HG02970 (cell line): ENCODE results near the gene CACNB1.

Experiments used
- ATAC-seq: cut with Tn5 transposase; IDR thresholded peaks from one replicate; pipeline ENCODE4 v1.9.1; 2021; ENCODE audit warnings: mild to moderate bottlenecking, moderate library complexity, moderate number of reproducible peaks; ENCODE audit not compliant: unreplicated experiment, low FRiP score

CACNB1 gene

GRCh38 chr17:39153599-39154051 lies 43.8 kb downstream of the CACNB1 start:
- peak; percentile 55 for ATAC-seq

GRCh38 chr17:39151943-39152818 lies 45.3 kb downstream of the CACNB1 start:
- ATAC-seq, result no peak

- ATAC-seq, result no peak
Observed at GRCh38 chr17:39151150-39151942, 46.1 kb downstream of the CACNB1 start, which contains the start of gene PLXDC1. PLXDC1 (minus strand) TSS chr17:39151637; CDS start chr17:39151437, 200 bp downstream.

GRCh38 chr17:39150795-39151149 lies 46.7 kb downstream of the CACNB1 start:
- ATAC-seq, result no peak

GRCh38 chr17:39150104-39150634 lies 47.3 kb downstream of the CACNB1 start:
- ATAC-seq, result no peak

GRCh38 chr17:39147221-39148185 lies 50.0 kb downstream of the CACNB1 start:
- no peak for ATAC-seq

GRCh38 chr17:39146273-39146672 lies 51.2 kb downstream of the CACNB1 start:
- ATAC-seq, result no peak

- ATAC-seq, result no peak
Observed at GRCh38 chr17:39145143-39145542, 52.3 kb downstream of the CACNB1 start.

- ATAC-seq, result no peak
Observed at GRCh38 chr17:39144416-39144840, 53.0 kb downstream of the CACNB1 start.

- ATAC-seq, result no peak
Observed at GRCh38 chr17:39143552-39144093, 53.8 kb downstream of the CACNB1 start.

GRCh38 chr17:39141915-39142664 lies 55.4 kb downstream of the CACNB1 start:
- ATAC-seq, result no peak

GRCh38 chr17:39141294-39141693 lies 56.2 kb downstream of the CACNB1 start:
- ATAC-seq, result no peak

GRCh38 chr17:39139561-39139960 lies 57.9 kb downstream of the CACNB1 start:
- ATAC-seq, result no peak

GRCh38 chr17:39139161-39139511 lies 58.3 kb downstream of the CACNB1 start:
- ATAC-seq, result no peak

- no peak for ATAC-seq
Observed at GRCh38 chr17:39138431-39139160, 58.9 kb downstream of the CACNB1 start.

GRCh38 chr17:39134878-39135277 lies 62.6 kb downstream of the CACNB1 start:
- no peak for ATAC-seq

- ATAC-seq, result no peak
Observed at GRCh38 chr17:39132192-39132610, 65.3 kb downstream of the CACNB1 start.

GRCh38 chr17:39131616-39132015 lies 65.9 kb downstream of the CACNB1 start:
- no peak for ATAC-seq
